Stimulated activated CD8-positive, alpha-beta memory T cell treated with anti-CD3 and anti-CD28 coated beads, Interleukin-7, amount 100 ng/mL, for 24 hours (primary cell): Measurements from ENCODE around the gene CACNB4.

Source experiments
- DNase-seq: peaks from one replicate; pipeline ENCODE4 v3.0.0-alpha.2; 2020; ENCODE audit warnings: low read depth

Gene CACNB4

DNA sequence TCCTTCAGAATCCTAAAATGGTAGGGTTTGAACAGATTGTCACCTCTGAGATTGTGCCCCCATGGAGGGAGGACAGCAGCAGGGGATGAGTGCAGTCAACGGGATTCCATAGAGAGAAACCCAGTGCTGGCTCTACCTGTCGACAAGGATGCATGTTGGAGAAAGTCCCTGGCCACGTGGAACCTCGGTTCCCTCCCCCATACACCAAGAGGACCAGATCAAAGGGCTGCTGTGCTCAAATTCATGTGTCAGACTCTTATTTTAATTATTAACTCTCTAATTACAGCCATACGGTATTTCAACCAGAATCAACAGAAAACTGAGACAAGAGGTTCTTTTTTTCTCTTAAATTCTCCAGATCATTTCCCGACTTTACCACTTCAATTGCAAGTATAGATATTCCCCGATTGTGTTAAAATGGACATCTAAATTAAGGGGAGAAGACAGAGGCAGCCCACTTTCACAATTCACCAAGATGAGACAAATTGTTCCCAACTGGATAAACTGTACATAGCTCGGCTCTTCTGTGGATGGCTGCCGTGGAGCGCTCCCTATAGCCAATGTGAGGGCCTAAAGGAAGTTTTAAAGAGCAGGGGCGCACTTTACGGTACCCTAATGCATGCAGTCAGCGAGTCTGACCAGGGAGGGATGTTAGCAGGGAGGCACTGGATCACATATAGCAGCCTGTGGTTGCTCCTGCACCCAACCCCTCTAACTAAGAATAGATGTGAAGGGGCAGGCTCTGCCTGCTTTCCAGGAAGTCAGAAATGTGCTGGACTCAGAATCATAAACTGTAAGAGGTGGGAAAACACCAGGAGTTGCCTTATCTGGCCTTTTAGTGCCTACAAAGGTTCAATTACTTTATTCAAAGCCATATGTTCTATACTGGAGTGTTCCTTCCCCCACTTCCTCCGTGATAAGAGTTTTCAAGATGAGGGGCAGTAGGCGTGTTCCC lies 123.1 kb downstream of the CACNB4 start:
- no peak for DNase-seq

DNA sequence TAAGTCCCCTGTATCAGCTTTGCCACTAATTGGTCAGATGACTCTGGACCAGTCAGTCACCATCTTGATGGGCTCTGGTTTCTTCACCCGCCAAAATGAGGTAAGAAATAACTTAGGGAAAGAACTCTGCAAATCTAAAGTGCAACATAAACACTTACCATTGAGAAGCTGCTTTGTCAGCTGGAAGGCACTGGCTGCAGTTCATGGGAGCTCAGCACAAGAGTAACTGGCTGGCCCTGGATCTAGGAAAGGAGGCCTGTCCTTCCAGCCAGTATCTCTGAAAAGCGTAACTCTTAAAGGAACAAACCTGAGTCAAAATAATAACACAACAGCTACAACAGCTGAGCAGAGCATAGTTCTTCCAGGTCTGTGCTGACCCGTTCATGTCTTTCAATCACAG lies 123.9 kb downstream of the CACNB4 start:
- no peak for DNase-seq

DNA sequence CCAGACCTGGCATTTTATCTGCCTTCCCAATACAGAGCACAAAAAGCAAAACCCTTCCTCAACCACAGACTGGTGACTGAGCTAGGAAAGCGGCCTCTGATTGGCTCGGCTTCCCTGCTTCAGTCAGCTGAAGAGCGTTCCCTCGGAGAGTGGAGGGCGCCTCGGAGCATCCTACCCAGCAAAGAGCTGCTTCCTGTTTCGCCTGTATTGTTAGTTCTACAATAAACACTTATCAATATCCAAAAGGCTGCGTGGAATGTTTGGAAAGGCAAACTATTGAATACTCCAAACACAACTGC lies 125.0 kb downstream of the CACNB4 start:
- no peak for DNase-seq

DNA sequence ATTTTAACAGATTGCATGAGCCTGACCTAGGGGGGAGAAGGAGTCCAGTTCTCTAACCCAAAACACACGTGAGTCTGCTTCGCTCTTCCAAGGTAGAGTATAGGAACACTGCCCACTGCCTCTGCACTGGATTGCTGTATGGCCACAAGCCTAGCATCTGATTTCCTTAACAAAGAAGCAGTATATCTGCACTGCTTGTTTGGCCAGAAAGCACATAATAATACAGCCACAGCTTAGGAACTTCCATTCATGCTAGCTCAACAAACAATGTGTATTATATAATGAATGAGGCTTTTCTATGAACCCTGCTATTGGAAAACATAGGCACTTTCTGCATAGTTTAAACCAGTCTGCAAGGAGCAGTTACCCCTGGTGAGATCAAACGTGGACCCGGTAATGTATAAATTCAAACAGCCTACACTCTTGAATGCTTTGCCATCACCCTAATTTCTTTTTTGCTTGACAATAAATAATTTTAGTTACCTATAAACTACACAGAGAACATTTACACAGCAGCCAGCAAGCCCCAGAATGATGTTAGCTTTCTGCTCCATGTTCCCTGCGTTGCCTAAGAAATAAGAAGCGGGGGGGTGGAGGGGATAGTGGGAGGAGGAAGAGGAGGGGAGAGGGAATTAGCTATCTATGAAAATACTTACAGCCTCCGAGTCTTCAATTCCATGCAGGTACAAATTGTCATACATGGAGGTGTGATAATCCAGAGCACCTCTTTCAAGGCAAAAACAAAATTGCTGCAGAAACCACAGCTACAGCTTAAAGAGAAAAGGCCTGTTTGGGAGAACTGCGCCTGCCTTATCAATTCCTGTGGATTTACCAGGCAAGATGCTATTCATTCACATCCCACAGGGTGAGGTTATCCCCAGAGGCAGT lies 125.6 kb downstream of the CACNB4 start:
- DNase-seq = no peak

DNA sequence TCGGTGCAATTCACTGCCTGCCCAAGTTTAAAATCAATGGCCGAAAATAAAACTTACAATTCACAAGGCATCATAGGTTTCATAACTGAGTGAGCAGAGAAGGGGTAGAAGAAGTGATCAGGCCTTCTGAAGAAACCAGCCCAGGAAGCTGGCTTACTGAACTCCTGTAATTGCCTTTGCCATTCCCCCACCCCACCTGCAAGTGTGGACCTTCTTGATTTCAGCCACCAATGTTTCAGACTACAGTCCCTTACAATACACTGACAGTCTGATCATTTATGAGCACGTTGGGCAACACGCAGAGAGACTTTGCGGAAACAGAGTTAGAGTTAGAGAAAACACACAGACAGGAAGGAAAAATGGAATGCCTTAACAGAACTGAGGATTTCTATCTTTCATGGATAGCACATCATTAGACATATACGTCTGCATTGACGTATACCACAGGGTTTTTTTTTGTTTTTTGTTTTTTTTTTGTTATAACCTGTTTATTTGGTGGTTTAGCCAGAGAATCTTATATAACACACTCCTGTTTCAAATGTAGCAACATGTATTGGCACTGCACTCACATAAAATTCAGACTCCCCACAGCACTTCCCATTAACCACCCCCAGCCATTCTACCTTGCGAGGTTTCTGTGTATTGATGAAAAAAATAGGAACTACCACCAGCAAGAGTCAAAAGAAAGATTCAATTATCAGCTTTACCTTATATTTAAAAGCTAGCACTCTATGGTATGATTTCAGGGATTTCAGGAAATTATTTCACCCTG lies 126.4 kb downstream of the CACNB4 start:
- no peak for DNase-seq

DNA sequence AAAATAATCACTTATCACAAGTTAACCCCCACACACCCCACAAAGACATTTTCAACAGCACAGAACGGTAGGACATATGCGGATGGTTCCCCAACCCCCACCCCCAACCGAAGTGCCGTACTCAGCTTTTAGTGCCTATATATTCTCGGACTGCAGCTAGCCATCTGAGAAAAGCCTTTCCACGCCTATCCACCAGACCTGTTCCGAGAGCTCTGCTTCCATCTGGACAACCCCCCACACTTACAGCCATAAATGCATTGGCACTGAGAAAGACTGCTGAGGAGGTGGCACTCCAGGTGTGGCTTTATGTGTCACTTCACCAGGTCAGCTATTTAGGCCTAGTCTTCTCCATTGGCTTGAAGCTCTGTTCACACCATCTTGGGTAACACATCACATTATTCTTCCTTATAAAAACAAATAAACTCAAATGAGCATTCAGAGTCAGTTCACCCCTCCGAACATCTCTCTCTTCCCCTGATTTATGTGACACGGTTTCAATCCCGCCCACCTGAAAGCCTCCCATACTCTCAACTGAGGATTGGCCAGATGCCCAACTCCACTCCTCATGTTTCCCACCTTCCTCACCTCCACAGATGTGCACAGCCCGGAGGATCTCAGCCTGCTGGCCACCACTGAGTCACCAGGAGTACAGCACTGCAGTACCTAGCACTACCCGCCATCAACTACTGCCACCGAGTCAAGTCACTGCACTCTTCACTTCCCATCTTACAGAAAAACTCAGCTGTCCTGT lies 127.4 kb downstream of the CACNB4 start:
- no peak for DNase-seq

DNA sequence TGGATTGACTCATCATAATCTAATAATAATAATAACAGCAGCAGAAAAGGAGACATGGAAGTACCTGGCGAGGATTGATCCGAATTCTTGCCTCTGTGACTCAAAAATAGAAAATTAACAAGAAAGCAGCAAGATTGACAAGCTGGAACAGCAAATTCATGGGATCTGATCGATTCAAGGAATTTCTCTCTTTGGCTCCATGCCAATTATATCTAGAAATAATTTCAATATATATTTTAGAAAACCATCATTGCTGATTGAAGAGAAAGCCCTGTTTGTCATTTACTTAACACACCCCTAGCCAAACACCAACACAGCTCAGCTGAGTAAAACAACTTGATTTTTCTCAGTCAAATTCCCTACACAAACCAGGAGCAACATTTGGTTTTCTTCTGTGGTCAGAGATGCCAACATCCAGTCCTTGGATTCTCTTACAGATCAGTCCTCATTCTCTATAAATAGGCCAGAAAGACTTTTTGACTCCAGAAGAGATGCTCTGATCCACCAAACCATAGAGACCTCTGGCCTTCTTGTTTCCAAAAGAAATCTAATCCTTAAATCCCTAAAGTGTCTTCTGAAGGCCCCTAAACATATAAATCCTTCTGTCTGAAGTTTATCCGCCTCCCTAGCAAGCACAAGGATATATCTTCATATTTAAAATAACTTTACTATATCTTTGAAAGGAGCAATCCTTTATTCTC lies 129.9 kb downstream of the CACNB4 start:
- no peak for DNase-seq

DNA sequence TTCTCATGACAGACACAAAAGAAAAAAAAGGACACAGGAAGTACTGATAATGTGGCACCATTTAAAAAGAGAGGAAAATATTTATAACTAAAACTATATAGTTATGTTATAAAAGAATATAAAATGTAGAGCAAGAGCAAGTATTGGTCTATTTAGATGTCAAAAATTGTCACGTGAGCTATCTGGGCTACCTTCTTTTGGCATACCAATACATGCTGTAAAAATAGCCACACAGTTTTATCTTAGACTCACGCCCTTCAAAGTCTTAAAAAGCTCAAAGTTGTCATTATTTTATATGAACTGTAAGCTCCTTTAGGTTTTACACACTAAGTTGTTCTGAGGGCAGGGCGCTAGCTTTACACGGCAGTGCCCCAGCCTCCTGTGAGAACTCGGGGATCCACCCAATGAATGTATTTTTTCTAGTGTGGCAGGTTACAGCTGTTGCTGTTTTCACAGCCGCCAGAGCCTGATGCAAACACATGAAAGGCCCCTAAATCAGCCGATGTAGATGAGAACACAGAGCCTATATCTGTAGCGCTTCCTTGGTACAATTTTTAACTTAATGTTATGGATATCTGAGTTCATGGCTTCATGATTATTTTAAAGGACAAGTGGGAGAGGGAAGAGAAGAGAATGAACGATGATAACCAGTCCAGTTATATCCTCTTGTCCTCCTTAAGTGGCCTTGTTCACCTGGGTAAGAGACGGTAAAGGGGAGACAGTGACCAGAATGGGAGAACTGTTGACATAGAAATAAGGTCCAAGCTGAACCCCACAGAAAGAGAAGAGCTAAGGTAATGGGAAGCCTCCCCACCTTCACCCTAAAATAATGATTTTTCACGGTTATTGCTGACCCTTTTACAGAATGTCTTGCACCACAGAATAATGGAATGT lies 130.8 kb downstream of the CACNB4 start:
- DNase-seq = no peak

DNA sequence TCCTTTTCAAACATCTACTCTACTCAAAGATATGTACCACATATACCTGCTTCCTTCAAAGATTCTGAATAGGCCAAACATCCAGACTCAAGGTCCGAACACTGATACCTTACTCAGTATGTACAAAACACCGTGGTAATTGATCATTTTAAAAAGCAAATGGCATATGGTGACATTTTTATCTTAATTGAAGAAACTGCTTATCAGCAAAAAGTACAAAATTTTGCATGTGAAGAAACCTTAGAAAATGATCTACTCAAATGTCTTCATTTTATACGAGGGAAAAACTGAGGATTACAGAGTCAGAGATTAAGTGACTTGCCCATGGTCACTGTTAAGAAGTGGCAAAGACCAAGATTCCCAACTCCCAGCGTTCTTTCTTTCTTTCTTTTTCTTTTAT lies 133.0 kb downstream of the CACNB4 start:
- DNase-seq = no peak

DNA sequence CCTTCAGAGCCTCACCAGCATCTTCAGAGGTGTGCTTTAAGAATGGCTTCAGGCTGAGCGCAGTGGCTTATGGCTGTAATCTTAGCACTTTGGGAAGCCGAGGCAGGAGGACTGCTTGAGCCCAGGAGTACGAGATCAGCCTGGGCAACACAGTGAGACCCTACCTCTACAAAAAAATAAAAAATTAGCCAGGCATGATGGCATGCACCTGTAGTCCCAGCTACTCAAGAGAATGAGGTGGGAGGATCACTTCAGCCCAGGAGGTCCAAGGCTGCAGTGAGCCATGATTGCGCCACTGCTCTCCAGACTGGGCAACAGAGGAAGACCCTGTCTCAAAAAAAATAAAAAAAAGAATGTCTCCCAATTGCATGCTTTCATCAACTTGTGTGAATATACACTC lies 137.3 kb downstream of the CACNB4 start:
- no peak for DNase-seq

DNA sequence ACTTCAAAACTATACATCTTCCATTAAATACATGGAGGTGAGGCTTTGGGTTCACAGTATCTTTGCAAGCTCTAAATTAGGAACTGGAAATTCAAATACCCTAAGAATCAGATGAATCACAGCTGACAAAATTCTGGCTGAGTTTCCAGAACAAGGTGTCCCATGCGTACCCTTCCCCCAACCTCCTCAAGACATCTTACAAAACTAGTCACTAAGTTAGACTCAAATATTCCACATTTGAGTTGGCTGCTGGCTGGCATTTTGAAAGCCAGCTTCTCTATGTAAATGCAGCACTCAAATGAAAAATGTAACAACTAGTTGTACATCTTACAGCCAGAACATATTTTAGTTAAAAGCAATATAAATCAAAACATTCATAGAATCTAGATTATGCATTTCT lies 139.6 kb downstream of the CACNB4 start:
- DNase-seq = no peak

DNA sequence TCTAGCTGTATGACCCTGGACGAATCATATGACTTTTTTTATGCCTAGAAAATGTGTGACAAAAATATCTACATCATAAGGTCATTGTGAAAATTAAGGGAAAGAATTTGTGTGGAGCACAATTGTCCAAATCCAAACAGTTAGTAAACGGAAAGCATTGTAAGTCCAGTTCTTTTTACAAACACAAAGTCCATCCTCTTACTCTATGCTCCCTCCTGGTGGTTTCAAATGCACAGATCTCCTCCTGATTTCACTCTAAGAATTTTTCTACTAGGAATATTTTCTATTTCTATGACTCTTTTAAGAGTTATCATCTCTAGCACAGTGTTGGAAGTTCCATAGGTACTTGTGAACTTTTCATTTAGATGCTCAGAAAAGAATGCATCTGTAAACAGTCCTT lies 145.4 kb downstream of the CACNB4 start:
- no peak for DNase-seq

DNA sequence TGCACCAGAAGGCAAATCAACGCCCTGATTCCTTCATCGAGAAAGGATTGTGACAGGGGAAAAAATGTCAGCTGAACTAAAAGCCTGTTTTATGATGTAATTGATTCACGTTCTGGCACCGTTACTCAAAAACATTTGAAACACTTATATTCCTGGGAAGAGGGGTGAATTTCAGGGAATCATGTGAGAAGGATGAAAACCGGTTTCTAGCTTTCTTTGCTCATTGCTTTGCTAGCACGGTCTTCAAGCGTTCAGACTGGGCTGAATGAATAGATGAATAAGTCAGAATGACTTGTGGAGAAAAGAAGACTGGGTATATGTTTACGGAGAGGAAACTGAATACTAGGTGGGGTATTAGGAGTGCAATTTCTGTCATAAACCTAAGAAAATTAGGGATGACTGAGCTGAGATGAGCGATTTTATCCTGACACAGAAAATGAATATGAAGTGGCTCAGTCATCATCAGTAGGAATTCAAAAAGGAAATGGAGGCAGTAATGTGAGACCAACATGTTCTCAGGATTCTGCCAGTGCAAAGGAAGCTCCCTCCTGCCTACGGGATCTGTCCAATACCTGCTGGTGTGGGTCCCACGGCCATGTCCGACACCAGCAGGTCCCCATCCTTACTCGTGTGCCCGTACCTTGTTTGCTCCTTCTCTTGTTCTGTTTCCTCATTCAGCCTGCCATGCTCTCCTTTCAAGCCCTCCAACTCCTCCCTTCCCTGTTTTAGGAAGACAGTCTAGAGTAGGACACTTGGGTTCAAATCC lies 146.0 kb downstream of the CACNB4 start:
- DNase-seq = no peak

DNA sequence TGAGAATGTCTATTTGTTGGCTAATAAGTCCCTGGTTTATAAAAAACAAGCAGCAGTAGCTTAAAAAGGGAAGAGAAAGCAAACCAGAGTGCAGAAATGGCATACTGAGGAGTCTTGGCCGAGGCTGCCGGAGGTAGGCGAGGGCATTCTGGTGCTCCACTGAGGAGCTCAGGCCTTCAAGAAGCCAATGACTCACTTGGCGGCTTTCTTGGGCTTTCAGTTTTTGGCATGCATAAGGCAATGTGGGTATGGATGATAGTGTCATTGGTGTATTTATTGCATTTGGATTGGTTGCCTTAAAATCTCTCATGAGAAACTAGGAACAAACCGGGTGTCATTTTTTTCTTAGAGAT lies 151.1 kb downstream of the CACNB4 start:
- no peak for DNase-seq

DNA sequence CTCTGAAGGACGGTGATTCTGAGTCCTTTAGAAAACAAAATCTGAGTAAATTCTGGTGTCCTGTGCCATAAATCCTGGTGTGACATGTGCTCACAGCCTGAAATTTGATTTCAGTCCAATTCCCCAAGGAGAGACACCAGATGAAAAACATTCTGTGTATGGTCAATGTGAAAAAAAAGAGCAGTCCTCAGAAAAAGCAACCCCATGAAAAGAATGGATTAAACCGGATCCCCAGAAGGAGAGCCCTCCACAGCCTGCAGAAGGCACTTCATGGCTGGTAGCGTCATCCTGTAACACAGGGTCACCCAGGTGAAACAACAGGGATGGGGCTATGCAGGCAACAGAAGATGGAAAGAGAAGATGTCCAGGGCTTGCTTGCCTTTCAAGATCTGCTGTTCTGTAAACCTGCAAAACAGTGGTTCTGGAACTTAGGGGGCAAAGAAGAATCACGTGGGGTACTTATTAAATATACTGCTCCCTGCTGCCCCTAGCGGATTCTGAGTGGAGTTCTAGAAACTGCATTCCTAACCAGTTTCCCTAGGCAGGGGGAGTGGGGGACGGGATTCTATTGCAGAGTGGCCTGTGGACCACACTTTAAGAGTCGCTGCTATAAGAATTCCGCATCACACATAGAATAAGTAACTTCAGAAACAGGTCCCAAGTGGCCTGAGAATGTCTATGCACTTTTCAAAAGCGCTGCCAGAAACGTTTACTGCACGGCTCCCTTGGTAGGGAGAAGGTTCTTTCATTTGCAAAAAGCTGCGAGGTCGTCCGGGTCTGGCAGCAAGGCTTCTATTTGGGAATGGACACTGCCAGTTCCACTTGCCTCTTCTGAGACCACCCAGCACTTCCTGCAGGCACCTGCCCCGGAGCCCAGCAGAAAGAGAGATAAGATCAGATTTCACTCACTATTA lies 151.7 kb downstream of the CACNB4 start:
- DNase-seq = no peak

DNA sequence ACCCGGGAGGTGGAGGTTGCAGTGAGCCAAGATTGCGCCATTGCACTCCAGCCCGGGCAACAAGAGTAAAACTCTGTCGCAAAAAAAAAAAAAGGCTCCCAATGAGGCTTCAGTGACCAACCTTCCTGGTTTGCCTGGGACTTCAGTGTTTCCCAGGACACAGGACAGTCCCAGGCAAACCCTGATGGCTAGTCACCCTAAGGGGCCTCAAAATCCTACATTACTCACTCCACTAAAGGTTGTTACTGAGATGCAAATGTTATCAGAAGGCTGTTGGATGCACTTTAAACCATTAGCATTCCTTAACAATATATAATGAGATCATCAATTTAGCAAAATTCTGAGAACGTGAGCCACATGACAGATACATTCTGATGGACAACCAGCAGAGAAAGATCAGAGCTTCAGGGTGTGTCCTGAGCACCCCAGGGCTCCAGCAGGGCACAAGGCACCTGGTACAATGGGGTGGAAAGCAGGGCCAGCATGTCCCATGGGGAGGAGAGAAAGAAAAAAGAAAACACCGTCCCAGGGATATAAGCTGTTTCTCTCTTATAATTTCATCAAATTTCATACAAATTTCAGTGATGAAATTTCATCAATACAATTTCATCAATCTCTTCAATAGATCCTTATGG lies 152.5 kb downstream of the CACNB4 start:
- DNase-seq = no peak

DNA sequence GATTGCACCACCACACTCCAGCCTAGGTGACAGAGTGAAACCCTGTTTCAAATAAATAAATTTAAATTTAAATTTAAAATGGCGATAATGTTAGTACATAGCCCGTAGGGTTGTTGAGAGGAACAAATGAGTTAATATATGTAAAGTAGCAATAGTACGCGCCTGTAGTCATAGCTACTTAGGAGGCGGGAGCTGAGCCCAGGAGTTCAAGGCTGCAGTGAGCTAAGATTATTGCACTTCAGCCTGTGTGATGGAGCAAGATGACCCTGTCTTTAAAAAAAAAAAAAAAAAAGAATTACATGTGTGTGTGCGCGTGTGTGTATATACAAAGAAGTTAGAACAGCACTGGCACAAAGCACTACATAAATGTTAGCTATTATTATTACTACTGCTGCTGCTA lies 153.2 kb downstream of the CACNB4 start:
- no peak for DNase-seq

DNA sequence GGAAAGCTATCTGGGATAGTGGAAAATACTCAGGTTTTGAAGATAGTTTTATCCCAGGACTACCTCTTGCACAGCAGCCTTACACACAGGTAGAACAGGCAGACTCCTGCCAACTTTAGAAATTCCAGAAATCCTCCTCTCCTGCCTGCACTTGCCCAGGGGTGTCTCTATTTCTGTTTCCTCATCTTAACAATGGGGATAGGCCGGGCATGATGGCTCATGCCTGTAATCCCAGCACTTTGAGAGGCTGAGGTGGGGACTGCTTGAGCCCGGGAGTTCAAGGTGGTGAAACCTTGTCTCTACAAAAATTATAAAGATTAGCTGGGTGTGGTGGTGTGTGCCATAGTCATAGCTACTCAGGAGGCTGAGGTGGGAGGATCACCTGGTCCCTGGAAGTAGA lies 153.7 kb downstream of the CACNB4 start:
- DNase-seq = no peak
